Natural killer cell (primary cell): ENCODE measurements around the gene C18orf63. TPM values are rescaled to one million over a fixed set of nuclear protein-coding genes. Genes with fewer than 3 reads are reported as not detected.

Source experiments
- ATAC-seq, 3 donors: fragments of 150-1000 bp in 2 of 3; fragments of 200-7000 bp in 1 of 3; cut with Tn5 transposase; 1 replicate in 1 of 3; 2 replicates in 2 of 3; pipeline ENCODE4 v1.10.0; 2021; ENCODE audit warnings: mild to moderate bottlenecking in 2 of 3, moderate library complexity in 2 of 3
- DNase-seq, 2 donors: peaks; one replicate each; pipeline versions ENCODE4 v3.0.0 to v3.0.0-alpha.2; 2013 to 2021; ENCODE audit warnings: mixed read lengths in 1 of 2
- H3K27ac ChIP-seq: one replicate; pipeline ENCODE4 v1.5.1; 2013; ENCODE audit warnings: mild to moderate bottlenecking, low read length
- H3K27me3 ChIP-seq: one replicate; pipeline ENCODE4 v1.6.1; 2013; ENCODE audit warnings: low read length; ENCODE audit not compliant: control insufficient read depth, insufficient read depth
- H3K36me3 ChIP-seq: one replicate; pipeline ENCODE4 v1.6.1; 2013; ENCODE audit warnings: low read length; ENCODE audit not compliant: control insufficient read depth, insufficient read depth
- H3K4me1 ChIP-seq: one replicate; pipeline ENCODE4 v1.6.1; 2013; ENCODE audit warnings: low read length; ENCODE audit not compliant: control insufficient read depth, insufficient read depth
- H3K4me3 ChIP-seq: one replicate; pipeline ENCODE4 v1.5.1; 2013; ENCODE audit warnings: low read length
- H3K9me3 ChIP-seq: one replicate; pipeline ENCODE4 v1.6.1; 2013; ENCODE audit warnings: low read length; ENCODE audit not compliant: control insufficient read depth, insufficient read depth
- H3K27ac Mint-ChIP-seq, 2 donors: one replicate each; pipeline ENCODE4 v1.8.0; 2022; ENCODE audit warnings: mild to moderate bottlenecking in 2 of 2, mixed read lengths in 2 of 2, moderate library complexity in 1 of 2
- H3K27me3 Mint-ChIP-seq, 2 donors: one replicate each; pipeline ENCODE4 v1.8.0; 2022; ENCODE audit warnings: low read depth in 2 of 2, mixed read lengths in 2 of 2
- H3K36me3 Mint-ChIP-seq: one replicate; pipeline ENCODE4 v1.8.0; 2022; ENCODE audit warnings: mixed read lengths
- H3K4me1 Mint-ChIP-seq, 2 donors: one replicate each; pipeline ENCODE4 v1.8.0; 2022; ENCODE audit warnings: mixed read lengths in 2 of 2
- H3K4me3 Mint-ChIP-seq: one replicate; pipeline ENCODE4 v1.8.0; 2022; ENCODE audit warnings: mild to moderate bottlenecking, moderate library complexity, mixed read lengths
- H3K9me3 Mint-ChIP-seq, 2 donors: one replicate each; pipeline ENCODE4 v1.8.0; 2022; ENCODE audit warnings: mixed read lengths in 2 of 2
- WGBS: methylation state at CpG from one replicate; pipeline ENCODE4 v1.1.7; 2013; ENCODE audit warnings: missing lambda C conversion rate; ENCODE audit not compliant: insufficient coverage; 5-methylcytosine and 5-hydroxymethylcytosine counted together
- intact Hi-C: fragments of 100-400 bp; cut with micrococcal nuclease; formaldehyde crosslinking; loops from one replicate; pipeline ENCODE4 v1.14.2; 2022
- total RNA-seq, 4 donors: library from RNA; stranded (reverse); fragments of 120-200 nt in 1 of 4; gene quantifications; one replicate each; pipeline versions ENCODE4 v1.2.3 to v1.2.4, GENCODE V29; 2013 to 2022
- TF ChIP-seq, protein P1 (sequence below): fragments of 200-600 bp; IDR thresholded peaks from one replicate; pipeline ENCODE4 v1.8.0; 2022; ENCODE audit warnings: antibody characterized with exemption

Gene C18orf63
- total RNA-seq, 3 donors from 2014 or later (not counting 1 experiment from before 2014, with no cell fraction given), result not detected

DNA sequence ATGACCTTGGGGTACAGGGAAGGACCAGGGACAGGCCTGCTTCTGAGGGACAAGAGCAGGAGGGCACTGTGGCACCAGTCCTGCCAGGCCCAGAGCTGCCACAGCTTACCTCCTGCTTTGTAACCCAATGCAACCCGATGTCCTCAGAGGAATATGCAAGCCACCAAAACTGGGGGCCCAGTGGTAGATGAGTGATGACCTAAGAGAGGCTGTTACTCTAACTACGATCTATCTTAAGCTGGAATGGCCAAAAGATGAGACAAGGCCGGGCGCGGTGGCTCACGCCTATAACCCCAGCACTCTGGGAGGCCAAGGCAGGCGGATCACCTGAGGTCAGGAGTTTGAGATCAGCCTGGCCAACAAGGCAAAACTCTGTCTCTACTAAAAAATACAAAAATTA, 36.7 kb upstream of the C18orf63 start:
- DNase-seq (no peak), ATAC-seq (no peak)
- Mint-ChIP-seq H3K36me3 (no peaks in the 10 kb centered on the region), H3K4me3 (no peak overlapping the region), H3K27me3 (no peaks in the 10 kb centered on the region), H3K27ac (no peak overlapping the region), H3K4me1 (peaks cover 20 to 27% of the 10 kb centered on the region in 2 donors), H3K9me3 (no peaks in the 10 kb centered on the region)
- Histone ChIP-seq H3K36me3 (no peaks in the 10 kb centered on the region), H3K9me3 (no peaks in the 10 kb centered on the region), H3K4me3 (no peak overlapping the region), H3K4me1 (peaks cover 9% of the 10 kb centered on the region), H3K27ac (no peak overlapping the region), H3K27me3 (no peaks in the 10 kb centered on the region)
- intact Hi-C loops, result no loop called here
- TF ChIP-seq, protein P1, sequence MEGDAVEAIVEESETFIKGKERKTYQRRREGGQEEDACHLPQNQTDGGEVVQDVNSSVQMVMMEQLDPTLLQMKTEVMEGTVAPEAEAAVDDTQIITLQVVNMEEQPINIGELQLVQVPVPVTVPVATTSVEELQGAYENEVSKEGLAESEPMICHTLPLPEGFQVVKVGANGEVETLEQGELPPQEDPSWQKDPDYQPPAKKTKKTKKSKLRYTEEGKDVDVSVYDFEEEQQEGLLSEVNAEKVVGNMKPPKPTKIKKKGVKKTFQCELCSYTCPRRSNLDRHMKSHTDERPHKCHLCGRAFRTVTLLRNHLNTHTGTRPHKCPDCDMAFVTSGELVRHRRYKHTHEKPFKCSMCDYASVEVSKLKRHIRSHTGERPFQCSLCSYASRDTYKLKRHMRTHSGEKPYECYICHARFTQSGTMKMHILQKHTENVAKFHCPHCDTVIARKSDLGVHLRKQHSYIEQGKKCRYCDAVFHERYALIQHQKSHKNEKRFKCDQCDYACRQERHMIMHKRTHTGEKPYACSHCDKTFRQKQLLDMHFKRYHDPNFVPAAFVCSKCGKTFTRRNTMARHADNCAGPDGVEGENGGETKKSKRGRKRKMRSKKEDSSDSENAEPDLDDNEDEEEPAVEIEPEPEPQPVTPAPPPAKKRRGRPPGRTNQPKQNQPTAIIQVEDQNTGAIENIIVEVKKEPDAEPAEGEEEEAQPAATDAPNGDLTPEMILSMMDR, result no peak
- WGBS, result 94% methylated on average over 7 of the region's 7 CpGs

DNA sequence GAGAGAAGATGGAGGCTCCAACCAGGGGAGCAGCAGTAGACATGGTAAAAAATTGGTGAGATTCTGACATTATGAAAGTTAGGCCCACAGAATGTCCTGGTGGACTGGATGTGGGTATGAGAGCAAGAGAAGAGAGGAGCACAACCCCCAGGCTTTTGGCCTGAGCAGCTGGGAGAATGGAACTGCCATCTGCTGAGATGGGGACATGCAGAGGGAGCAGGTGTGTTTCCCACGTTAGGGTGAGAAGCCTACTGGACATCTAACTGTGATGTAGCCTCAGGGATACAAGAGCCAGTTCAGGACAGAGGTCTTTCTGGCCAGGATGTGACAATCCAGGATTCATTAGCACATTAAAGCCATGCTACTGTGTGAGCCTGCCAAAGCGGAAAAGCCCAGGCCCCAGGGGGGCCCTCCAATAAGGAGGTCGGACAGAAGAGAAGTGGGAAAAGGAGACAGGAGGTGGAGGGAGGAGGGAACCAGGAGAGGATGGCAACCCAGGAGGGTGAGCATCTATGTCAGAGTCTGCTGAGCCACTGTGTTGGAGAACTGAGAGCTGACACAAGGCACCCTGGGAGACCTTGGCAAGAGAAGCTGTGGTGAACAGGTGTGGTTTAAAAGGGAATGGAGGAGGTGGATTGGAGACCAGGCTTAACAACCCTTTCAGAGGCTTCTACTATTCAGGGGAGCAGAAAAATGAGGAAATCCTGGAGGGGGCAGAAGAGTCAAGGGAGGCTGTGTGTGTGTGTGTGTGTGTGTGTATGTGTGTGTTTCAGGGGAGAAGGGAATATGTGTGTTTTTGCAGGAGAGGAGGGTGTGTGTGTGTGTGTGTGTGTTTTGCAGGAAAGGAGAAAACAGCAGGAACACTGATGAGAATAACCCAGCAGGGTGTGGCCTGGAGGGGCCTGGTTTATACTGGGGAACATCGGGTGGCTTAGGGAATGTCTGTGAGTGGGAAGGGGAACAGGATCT, 34.3 kb upstream of the C18orf63 start:
- intact Hi-C loops, result no loop called here
- Histone ChIP-seq H3K36me3 (no peaks in the 10 kb centered on the region), H3K4me3 (no peak overlapping the region), H3K9me3 (no peaks in the 10 kb centered on the region), H3K27ac (no peak overlapping the region), H3K4me1 (peaks cover 9% of the 10 kb centered on the region), H3K27me3 (no peaks in the 10 kb centered on the region)
- Mint-ChIP-seq H3K27me3 (no peaks in the 10 kb centered on the region), H3K4me1 (peaks cover 20 to 27% of the 10 kb centered on the region in 2 donors), H3K36me3 (no peaks in the 10 kb centered on the region), H3K9me3 (no peaks in the 10 kb centered on the region), H3K27ac (no peak overlapping the region), H3K4me3 (no peak overlapping the region)
- WGBS, result 87% methylated on average over 4 of the region's 4 CpGs
- ATAC-seq (no peak), DNase-seq (no peak)
- TF ChIP-seq, protein P1, result no peak

DNA sequence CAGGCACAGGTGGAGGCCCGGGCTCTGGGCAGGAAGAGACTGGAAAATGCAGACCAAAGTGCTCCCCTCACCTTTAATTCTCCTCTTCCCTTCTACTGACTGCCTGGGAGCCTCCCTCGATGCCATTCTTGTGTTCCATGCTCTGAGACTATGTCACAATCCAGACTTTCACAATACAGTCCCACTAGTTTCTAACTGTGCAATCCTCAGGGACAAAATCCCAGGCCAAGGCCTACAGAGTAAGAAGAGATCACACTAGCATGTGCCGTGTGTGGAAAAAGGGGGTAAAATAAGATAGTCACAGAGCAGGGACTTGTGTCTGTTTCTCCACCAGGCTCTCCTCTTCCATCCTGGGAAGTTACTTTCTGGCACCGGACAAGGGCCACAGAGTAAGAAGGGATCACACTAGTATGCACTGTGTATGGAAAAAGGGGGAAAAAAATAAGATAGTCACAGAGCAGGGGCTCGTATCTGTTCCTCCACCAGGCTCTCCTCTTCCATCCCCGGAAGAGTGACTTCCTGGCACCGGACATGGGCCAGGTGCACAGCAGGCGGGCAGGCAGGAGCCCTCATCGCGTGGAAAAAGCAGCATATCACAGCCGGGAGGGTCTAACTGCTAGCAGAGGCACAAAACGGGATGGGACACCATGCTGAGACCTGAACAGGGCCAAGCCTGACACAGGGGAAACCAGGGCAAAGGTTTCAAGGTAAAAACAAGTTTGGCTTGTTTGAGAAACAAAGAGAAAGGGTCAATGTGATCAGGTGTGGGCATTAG, 33.5 kb upstream of the C18orf63 start:
- H3K27ac Mint-ChIP-seq, result peak overlapping the region in 1 of 2 donors; percentile 48

More for the DNA sequence above, 33.5 kb upstream of the C18orf63 start:
- H3K27ac ChIP-seq, result no peak overlapping the region
- WGBS, result 50% methylated on average over 11 of the region's 12 CpGs
- intact Hi-C loops, result no loop called here
- DNase-seq (no peak), ATAC-seq (no peak)
- no peaks in the 10 kb centered on the region for H3K36me3 ChIP-seq
- no peaks in the 10 kb centered on the region for H3K36me3 Mint-ChIP-seq
- no peaks in the 10 kb centered on the region for H3K9me3 ChIP-seq
- TF ChIP-seq, protein P1, result no peak
- H3K4me3 ChIP-seq, result no peak overlapping the region
- peaks cover 20 to 27% of the 10 kb centered on the region in 2 donors for H3K4me1 Mint-ChIP-seq
- no peak overlapping the region for H3K4me3 Mint-ChIP-seq
- H3K27me3 Mint-ChIP-seq, result no peaks in the 10 kb centered on the region
- H3K4me1 ChIP-seq, result peaks cover 9% of the 10 kb centered on the region
- H3K27me3 ChIP-seq, result no peaks in the 10 kb centered on the region
- H3K9me3 Mint-ChIP-seq, result no peaks in the 10 kb centered on the region
